HG03520 (cell line): ENCODE results near the gene KRTAP4-1.
"Not testable (repeated sequence)": the region's sequence is repeated elsewhere in the genome, so short reads cannot be mapped to it uniquely, and the experiment has no call there.

ENCODE experiments used
- ATAC-seq: cut with Tn5 transposase; IDR thresholded peaks from one replicate; pipeline ENCODE4 v1.9.1; 2021; ENCODE audit warnings: mild to moderate bottlenecking, moderate library complexity; ENCODE audit not compliant: unreplicated experiment

The KRTAP4-1 gene

GRCh38 chr17:41176744-41177387, 7.8 kb downstream of the KRTAP4-1 start:
- no peak for ATAC-seq

- ATAC-seq = no peak
These were observed 12.8 kb downstream of the KRTAP4-1 start for GRCh38 chr17:41171886-41172285.

- ATAC-seq = no peak
These were observed 16.6 kb downstream of the KRTAP4-1 start, which contains the start of gene KRTAP4-3 for GRCh38 chr17:41168121-41168520. TSS of gene KRTAP4-3 (minus strand) at chr17:41168221. CDS start at chr17:41168172, 49 bp downstream.

- no peak for ATAC-seq
These were observed 17.1 kb downstream of the KRTAP4-1 start for GRCh38 chr17:41167561-41167960.

- ATAC-seq = no peak
These were observed 20.9 kb downstream of the KRTAP4-1 start for GRCh38 chr17:41163828-41164227.

- no peak for ATAC-seq
These were observed 24.1 kb downstream of the KRTAP4-1 start, which contains the start of gene KRTAP4-4 for GRCh38 chr17:41160648-41161047. TSS of gene KRTAP4-4 (minus strand) at chr17:41160748. CDS start at chr17:41160691, 57 bp downstream.

GRCh38 chr17:41160190-41160589, 24.5 kb downstream of the KRTAP4-1 start:
- not testable (repeated sequence) for ATAC-seq

- no peak for ATAC-seq
These were observed 30.9 kb downstream of the KRTAP4-1 start for GRCh38 chr17:41153856-41154255.

- no peak for ATAC-seq
These were observed 33.2 kb downstream of the KRTAP4-1 start for GRCh38 chr17:41151525-41151924.

GRCh38 chr17:41150026-41150425, 34.7 kb downstream of the KRTAP4-1 start:
- no peak for ATAC-seq

- no peak for ATAC-seq
These were observed 35.1 kb downstream of the KRTAP4-1 start, which contains the start of gene KRTAP4-5 for GRCh38 chr17:41149652-41149985. TSS of gene KRTAP4-5 (minus strand) at chr17:41149825. CDS start at chr17:41149767, 58 bp downstream.

GRCh38 chr17:41148971-41149651, 35.6 kb downstream of the KRTAP4-1 start:
- ATAC-seq = not testable (repeated sequence)

GRCh38 chr17:41147531-41148204, 37.0 kb downstream of the KRTAP4-1 start:
- ATAC-seq = no peak

GRCh38 chr17:41145261-41145660, 39.5 kb downstream of the KRTAP4-1 start:
- no peak for ATAC-seq

- no peak for ATAC-seq
These were observed 39.9 kb downstream of the KRTAP4-1 start for GRCh38 chr17:41144846-41145245.

GRCh38 chr17:41141361-41141760, 43.4 kb downstream of the KRTAP4-1 start:
- no peak for ATAC-seq

GRCh38 chr17:41140360-41141131, 44.2 kb downstream of the KRTAP4-1 start, which contains the start of gene KRTAP4-6:
TSS of gene KRTAP4-6 (minus strand) at chr17:41140544. CDS start at chr17:41140487, 57 bp downstream.
- no peak for ATAC-seq

GRCh38 chr17:41139865-41140264, 44.8 kb downstream of the KRTAP4-1 start:
- ATAC-seq = not testable (repeated sequence)
